K562 (cell line): ENCODE measurements around the gene LIX1L.

Source experiments
- CREB1 ChIP-seq, 2 experiments: sonication (generic) in 1 of 2; formaldehyde crosslinking in 1 of 2; IDR thresholded peaks; 2 replicates each; pipeline versions ENCODE4 v1.6.1 to v1.8.0; 2012 to 2022; ENCODE audit warnings: inconsistent platforms in 1 of 2, mild to moderate bottlenecking in 1 of 2, missing genetic modification reagents in 1 of 2, moderate library complexity in 1 of 2
- ESRRA ChIP-seq: fragments of 450-650 bp; IDR thresholded peaks from 2 replicates; pipeline ENCODE4 v1.6.1; 2014; ENCODE audit warnings: low read depth, mild to moderate bottlenecking, moderate library complexity, borderline replicate concordance
- HDAC3 ChIP-seq: fragments of 450-650 bp; IDR thresholded peaks from 2 replicates; pipeline ENCODE4 v1.6.1; 2018; ENCODE audit warnings: borderline replicate concordance, mild to moderate bottlenecking, moderate library complexity; ENCODE audit not compliant: partially characterized antibody
- TF ChIP-seq, protein P1 (sequence below), 3 experiments: IDR thresholded peaks in 2 of 3; conservative IDR thresholded peaks in 1 of 3; 2 replicates each; pipeline ENCODE4 v1.5.1; 2011 to 2012; ENCODE audit warnings: low read length in 3 of 3, mild to moderate bottlenecking in 3 of 3, control low read depth in 2 of 3, improper control_type of control experiment in 1 of 3, inconsistent platforms in 1 of 3, low read depth in 1 of 3, mixed read lengths in 1 of 3, moderate library complexity in 1 of 3; ENCODE audit not compliant: insufficient read depth in 2 of 3

GRCh38 chr1:145898756-145899155 is 59.1 kb downstream of the LIX1L start:
- TF ChIP-seq ESRRA = no peak
- TF ChIP-seq CREB1 (IDR thresholded peaks at IDR 0.05) = no peak
- TF ChIP-seq CREB1 (CRISPR knock-in tag; IDR thresholded peaks at IDR 0.05) = no peak
- TF ChIP-seq HDAC3 = no peak
- TF ChIP-seq, protein P1, sequence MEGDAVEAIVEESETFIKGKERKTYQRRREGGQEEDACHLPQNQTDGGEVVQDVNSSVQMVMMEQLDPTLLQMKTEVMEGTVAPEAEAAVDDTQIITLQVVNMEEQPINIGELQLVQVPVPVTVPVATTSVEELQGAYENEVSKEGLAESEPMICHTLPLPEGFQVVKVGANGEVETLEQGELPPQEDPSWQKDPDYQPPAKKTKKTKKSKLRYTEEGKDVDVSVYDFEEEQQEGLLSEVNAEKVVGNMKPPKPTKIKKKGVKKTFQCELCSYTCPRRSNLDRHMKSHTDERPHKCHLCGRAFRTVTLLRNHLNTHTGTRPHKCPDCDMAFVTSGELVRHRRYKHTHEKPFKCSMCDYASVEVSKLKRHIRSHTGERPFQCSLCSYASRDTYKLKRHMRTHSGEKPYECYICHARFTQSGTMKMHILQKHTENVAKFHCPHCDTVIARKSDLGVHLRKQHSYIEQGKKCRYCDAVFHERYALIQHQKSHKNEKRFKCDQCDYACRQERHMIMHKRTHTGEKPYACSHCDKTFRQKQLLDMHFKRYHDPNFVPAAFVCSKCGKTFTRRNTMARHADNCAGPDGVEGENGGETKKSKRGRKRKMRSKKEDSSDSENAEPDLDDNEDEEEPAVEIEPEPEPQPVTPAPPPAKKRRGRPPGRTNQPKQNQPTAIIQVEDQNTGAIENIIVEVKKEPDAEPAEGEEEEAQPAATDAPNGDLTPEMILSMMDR (IDR thresholded peaks at IDR 0.05 in 2 of 3, conservative IDR thresholded peaks at IDR 0.05 in 1 of 3; ENCODE audit: insufficient read depth in 2 of 3, low read depth in 1 of 3, low read length in 3 of 3) = no peak
